ENCODE measurements around the gene HES4. TPM values are rescaled to one million over a fixed set of nuclear protein-coding genes. Genes with fewer than 3 reads are reported as not detected.

Gene HES4, protein sequence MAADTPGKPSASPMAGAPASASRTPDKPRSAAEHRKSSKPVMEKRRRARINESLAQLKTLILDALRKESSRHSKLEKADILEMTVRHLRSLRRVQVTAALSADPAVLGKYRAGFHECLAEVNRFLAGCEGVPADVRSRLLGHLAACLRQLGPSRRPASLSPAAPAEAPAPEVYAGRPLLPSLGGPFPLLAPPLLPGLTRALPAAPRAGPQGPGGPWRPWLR
- 3.9 TPM for total RNA-seq

DNA sequence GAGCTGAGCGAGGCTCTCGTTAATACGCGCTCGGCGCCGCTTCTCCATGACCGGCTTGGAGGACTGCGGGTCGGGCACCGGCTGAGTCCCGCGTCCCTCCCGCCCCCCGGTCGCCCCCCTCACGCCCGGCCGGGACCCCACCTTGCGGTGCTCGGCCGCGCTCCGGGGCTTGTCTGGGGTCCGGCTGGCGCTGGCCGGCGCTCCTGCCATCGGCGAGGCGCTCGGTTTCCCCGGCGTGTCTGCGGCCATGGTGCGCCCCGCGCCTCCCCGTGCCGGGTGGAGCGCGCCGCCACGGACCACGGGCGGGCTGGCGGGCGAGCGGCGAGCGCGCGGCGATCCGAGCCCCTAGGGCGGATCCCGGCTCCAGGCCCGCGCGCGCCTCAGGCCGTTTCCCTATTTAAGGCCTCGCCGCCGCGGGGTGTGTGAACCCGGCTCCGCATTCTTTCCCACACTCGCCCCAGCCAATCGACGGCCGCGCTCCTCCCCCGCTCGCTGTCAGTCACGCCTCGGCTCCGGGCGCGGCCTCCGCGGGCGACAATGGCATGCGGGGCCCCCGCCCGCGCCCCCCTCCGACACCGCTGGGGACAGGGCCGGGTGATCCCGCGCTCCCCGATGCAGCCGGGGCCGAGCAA, at the start of gene HES4:
HES4 (minus strand) TSS at position 373 of the 632 bp plus-strand sequence; CDS start at position 249, 124 bp downstream.
- DNase-seq (ENCODE audit: low spot score) (peak; percentile 79), ATAC-seq (peak; percentile 78)

DNA sequence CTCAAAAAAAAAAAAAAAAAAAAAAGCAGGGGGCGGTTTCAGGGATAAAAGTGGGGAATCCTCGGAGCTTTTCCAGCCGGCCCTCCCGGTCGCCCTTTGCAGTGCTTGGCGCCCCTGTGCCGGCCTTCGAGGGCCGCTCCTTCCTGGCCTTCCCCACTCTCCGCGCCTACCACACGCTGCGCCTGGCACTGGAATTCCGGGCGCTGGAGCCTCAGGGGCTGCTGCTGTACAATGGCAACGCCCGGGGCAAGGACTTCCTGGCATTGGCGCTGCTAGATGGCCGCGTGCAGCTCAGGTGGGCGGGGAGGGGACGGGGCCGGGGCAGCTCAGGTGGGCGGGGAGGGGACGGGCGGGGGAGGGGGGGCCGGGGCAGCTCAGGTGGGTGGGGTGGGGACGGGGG, 48.9 kb upstream of the HES4 start:
- ATAC-seq, result no peak

DNA sequence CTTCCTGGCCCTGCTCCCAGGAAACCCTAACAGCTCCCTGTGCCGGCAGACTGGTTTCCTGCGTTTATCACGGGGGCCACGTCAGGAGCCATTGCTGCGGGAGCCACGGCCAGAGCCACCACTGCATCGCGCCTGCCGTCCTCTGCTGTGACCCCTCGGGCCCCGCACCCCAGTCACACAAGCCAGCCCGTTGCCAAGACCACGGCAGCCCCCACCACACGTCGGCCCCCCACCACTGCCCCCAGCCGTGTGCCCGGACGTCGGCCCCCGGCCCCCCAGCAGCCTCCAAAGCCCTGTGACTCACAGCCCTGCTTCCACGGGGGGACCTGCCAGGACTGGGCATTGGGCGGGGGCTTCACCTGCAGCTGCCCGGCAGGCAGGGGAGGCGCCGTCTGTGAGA, 48.1 kb upstream of the HES4 start:
- no peak for ATAC-seq
- no peak for DNase-seq (ENCODE audit: low spot score)

More for the DNA sequence above, 48.9 kb upstream of the HES4 start:
- DNase-seq (ENCODE audit: low spot score), result no peak

DNA sequence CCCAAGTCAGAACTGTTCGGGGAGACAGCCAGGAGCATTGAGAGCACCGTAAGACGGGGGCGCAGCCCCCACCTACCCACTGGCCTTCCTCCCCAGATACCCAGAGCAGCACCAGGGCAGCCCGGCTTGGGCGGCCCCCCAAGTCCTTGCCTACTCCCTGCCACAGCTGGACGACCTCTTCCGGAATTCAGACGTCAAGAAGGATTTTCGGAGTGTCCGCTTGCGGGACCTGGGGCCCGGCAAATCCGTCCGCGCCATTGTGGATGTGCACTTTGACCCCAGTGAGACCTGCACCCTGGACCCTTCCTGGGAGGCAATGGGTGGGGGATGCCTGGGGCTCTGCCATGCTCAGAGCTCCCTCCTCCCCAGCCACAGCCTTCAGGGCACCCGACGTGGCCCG, 47.5 kb upstream of the HES4 start:
- no peak for DNase-seq (ENCODE audit: low spot score)
- no peak for ATAC-seq

DNA sequence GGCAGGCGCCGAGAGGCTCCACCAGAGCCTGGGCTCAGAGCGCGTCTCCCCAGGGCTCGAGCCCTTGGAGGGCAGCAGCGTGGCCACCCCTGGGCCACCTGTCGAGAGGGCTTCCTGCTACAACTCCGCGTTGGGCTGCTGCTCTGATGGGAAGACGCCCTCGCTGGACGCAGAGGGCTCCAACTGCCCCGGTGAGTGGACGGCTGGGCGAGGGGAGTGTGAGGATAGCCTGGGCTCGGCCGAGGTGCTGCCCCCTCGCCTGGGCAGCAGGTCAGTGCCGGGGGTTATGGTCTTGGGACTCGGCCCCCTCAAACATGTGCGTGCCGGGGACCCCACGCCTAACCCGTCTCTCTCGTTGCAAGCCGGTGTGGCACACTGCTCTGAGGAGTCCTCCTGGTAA, 46.9 kb upstream of the HES4 start:
- no peak for ATAC-seq
- DNase-seq (ENCODE audit: low spot score), result no peak

DNA sequence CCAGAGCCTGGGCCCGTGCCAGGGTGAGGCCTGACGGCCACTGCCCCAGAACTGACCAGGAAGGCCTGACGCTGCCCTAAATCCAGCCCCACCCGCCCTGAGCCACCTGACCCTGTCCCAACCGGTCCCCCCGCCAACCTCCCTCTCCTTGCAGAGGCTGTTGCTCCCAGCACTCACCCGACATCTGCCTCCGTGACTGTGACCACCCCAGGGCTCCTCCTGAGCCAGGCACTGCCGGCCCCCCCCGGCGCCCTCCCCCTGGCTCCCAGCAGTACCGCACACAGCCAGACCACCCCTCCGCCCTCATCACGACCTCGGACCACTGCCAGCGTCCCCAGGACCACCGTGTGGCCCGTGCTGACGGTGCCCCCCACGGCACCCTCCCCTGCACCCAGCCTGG, 46.3 kb upstream of the HES4 start:
- DNase-seq (ENCODE audit: low spot score), result no peak
- ATAC-seq, result no peak

DNA sequence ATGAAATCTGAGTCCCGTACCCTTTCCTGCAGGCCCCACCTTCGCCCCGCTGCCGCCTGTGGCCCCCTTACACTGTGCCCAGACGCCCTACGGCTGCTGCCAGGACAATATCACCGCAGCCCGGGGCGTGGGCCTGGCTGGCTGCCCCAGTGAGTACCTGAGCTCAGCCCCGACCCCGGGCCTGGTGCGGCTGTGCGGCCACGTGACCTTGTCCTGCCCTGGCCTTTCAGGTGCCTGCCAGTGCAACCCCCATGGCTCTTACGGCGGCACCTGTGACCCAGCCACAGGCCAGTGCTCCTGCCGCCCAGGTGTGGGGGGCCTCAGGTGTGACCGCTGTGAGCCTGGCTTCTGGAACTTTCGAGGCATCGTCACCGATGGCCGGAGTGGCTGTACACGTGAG, 45.2 kb upstream of the HES4 start:
- ATAC-seq (no peak), DNase-seq (ENCODE audit: low spot score) (no peak)

DNA sequence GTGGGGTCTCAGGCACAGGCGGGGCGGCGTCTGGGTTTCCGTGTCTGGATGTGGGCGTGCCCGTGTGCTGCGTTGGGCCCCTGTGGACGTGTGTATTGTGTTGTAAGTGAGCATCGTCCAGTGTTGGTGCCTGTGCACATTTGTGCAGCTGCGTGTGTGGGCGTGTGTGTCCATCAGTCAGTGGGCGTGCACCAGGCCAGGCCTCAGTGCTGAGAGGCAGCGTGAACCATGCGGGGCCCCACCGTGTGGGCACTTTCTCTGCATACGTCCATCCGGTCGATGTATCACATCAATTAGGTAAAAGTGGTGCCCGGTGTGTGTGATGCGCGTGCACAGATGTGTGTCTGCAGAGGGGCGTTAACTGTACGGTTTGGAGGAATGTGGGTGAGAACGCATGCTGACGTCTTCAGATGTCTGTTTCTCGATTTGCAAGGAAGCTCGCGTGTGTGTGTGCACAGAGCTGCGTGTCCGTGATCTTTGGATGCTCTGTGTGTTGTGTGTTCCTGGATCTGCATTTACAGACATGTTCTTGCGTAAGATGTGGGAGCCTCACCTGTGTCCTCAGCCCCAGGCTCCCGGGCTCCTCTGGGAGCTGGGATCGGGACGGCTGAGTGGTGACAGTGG, 44.7 kb upstream of the HES4 start:
- no peak for ATAC-seq
- DNase-seq (ENCODE audit: low spot score), result no peak

DNA sequence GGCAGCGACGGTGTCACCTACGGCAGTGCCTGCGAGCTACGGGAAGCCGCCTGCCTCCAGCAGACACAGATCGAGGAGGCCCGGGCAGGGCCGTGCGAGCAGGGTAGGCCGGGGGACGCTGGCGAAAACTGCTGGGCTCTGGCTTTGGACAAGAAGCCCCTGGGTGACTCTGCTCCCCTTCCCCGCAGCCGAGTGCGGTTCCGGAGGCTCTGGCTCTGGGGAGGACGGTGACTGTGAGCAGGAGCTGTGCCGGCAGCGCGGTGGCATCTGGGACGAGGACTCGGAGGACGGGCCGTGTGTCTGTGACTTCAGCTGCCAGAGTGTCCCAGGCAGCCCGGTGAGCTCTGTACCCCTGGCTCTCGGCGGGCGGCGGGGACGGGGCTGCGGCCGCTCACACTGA, 44.0 kb upstream of the HES4 start:
- ATAC-seq (no peak), DNase-seq (ENCODE audit: low spot score) (no peak)

DNA sequence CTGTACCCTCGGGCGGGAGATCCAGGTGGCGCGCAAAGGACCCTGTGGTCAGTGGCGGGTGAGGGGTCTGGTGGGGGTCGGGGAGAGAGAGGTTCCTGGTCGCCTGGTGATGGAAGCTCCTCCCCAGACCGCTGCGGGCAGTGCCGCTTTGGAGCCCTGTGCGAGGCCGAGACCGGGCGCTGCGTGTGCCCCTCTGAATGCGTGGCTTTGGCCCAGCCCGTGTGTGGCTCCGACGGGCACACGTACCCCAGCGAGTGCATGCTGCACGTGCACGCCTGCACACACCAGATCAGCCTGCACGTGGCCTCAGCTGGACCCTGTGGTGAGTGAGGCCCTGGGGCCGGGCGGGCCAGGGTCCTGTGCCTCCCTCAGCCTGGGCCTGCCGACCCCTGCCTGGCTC, 43.5 kb upstream of the HES4 start:
- ATAC-seq (no peak), DNase-seq (ENCODE audit: low spot score) (no peak)

DNA sequence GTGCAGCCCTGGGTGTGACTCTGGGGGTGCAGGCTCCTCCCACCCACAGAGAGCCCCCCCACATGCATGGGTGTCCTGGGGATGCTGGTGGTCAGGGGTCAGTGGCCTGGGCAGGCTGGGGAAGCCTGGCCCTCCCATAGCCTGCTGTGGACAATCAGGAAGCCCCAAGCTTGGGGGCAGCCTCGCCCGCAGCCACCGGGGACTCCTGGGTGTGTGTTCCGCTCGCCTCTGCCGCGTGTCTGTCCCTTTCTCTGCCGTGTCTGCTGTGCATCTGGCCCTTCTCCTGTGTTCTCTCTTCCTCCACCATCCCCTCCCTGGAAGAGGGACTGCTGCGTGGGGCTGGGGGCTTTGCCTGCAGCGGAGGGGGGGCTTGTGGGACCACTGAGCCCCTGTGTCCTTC, 42.9 kb upstream of the HES4 start:
- no peak for DNase-seq (ENCODE audit: low spot score)
- ATAC-seq, result no peak

DNA sequence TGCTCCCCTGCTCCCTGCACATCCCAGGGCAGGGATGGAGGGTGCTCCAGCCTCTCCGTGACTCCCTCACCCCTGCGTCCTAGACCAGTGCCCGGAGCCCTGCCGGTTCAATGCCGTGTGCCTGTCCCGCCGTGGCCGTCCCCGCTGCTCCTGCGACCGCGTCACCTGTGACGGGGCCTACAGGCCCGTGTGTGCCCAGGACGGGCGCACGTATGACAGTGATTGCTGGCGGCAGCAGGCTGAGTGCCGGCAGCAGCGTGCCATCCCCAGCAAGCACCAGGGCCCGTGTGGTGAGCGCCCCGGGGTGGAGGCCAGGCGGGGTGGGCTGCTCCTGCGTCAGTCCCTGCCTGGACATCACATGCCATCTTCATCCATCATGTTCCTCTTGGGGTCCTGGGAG, 42.0 kb upstream of the HES4 start:
- DNase-seq (ENCODE audit: low spot score), result no peak
- ATAC-seq, result no peak

DNA sequence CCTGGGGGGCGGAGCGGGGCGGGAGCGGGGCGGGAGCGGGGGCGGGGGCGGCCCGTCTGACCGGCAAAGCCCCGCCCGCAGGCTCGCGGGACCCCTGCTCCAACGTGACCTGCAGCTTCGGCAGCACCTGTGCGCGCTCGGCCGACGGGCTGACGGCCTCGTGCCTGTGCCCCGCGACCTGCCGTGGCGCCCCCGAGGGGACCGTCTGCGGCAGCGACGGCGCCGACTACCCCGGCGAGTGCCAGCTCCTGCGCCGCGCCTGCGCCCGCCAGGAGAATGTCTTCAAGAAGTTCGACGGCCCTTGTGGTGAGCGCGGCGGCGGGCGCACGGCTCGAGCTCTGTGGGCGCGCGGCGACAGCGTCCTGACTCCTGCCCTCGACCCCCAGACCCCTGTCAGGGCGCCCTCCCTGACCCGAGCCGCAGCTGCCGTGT, 41.2 kb upstream of the HES4 start:
- DNase-seq (ENCODE audit: low spot score) (no peak), ATAC-seq (no peak)

DNA sequence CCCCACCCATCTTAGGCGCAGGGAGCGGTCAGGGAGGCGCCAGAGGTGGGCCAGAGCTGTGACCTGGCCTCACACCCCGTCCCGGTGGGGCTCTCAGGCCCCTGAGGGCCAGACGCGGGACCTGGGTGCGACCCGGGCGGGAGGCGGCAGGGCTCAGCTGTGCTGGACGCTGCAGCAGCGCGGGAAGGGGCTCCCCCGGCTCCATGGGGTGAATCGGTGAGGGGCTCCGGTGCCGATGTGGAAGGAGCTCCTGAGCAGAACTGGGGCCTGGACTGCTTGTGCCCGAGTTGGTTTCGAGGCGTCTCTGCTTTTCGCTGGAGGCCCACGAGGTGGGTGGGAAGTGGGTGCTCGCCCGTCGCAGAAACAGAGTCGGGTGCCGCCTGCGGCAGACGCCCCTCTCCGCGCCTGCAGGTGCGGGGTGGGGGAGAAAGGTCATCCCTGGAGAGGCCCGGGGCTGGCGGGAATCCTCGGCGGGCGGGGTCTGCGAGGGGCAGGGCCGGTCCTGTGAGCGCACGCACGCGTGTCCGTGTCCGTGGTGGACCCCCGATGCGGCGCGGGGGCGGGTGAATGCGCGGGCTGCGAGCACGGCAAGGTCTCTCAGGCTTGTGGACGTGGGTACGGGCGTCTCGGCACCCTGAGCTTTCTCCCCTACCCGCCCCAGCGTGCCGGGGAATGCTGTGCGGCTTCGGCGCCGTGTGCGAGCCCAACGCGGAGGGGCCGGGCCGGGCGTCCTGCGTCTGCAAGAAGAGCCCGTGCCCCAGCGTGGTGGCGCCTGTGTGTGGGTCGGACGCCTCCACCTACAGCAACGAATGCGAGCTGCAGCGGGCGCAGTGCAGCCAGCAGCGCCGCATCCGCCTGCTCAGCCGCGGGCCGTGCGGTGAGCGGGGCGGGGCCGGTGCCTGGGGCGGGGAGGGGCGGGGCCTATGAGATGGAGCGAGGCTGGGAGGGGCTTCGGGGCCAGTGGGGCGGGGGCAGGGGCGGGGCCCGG, 40.4 kb upstream of the HES4 start:
- ATAC-seq (peak; percentile 85), DNase-seq (ENCODE audit: low spot score) (peak; percentile 68)

DNA sequence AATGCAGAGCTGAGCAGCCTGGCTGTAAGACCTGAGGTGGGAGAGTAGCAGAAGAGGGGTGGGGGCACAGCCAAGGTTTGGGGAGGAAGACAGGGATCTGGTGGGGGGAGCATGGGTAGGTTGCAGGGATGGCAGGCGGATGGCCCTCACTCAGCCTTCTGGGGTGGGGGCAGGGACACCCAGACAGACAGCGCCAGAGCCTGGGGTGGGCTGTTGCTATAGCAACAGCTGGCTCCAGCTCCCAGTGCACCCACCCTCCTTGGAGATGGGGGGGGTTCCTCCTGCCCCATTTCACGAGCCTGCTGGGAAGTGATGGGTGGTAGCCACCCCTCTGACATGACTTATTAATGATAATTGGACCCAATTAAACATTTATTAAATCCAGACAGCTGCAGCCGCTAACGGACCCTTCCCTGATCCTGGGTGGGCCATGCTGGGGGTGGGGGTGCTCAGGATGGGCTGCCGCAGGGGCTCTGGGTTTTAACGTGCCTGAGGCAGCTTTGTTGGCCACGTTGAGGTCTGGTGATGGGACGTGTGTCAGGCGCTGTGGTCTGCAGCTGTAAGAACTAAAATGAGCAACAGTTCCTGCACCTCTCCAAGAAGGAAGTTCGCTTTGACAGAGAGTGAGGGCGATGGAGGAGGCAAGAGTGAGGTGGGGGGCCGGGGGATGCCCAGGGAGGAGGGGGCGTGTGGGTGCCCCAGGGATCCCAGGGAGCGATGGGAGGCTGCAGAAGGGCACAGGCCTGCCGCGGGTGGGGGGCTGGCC, 39.4 kb upstream of the HES4 start:
- ATAC-seq (no peak), DNase-seq (ENCODE audit: low spot score) (no peak)

DNA sequence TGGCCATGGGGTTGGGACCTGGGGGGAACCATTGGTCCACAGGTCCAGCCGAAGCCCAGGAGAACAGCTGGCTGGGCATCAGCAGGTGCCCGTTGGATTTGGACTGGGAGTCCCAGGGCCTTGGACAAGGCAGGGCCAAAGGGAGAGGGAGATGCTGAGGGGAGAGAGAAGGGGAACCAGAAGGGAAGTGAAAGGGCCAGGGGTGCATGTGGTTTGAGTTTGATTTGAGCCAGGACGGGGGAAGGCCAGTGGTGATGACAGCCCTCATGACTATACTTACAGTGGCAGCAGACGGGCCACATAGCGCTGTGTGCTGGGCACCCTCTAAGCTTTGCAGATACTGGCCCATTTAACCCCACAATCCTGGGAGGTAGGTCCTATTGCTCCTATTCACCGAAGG, 38.8 kb upstream of the HES4 start:
- DNase-seq (ENCODE audit: low spot score) (no peak), ATAC-seq (no peak)

DNA sequence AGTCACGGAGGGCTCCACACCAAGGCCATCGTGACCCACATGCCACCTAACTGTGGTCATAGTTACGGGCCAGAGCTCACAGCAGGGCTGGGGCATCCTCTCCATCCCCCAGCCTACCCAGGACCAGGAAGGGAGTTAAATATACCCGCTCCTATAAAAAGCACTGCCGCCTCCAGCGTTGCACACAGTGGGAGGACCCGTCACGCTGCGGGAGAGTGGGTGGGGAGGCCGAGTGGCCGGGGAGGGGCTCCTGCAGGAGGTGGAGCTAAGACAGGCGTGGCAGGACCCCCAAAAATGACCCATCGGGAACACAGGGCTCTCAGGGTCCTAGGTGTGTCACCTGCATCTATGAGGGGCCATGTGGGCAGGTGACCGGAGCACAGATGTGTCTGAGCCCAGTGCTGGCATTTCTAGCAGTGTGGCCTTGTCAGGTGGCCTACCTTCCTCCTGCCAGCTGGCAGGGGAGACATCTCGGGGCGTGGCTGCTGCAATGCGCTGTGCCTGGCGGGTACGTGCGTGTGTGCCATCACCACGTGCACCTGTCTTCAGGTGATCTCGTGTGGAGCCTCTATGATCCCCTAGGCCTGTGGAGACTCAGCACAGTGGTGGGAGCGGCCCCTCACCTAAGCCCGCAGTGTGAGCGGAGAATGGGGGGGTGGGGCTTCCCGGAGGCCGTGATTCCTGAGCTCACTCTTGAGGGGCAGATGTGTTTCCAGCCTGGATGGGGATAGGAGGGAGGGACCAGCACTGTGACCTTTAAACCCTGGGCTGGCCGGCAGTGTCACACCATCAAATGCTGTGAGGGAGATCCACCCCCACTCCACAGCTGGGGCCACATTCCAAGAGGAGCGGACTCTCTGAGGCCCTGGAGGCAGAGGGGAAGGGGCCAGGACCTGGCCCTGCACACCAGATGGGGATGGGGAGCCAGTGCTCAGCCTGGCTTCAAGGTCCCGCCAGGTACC, 37.8 kb upstream of the HES4 start:
- ATAC-seq, result peak; percentile 36
- DNase-seq (ENCODE audit: low spot score), result no peak

DNA sequence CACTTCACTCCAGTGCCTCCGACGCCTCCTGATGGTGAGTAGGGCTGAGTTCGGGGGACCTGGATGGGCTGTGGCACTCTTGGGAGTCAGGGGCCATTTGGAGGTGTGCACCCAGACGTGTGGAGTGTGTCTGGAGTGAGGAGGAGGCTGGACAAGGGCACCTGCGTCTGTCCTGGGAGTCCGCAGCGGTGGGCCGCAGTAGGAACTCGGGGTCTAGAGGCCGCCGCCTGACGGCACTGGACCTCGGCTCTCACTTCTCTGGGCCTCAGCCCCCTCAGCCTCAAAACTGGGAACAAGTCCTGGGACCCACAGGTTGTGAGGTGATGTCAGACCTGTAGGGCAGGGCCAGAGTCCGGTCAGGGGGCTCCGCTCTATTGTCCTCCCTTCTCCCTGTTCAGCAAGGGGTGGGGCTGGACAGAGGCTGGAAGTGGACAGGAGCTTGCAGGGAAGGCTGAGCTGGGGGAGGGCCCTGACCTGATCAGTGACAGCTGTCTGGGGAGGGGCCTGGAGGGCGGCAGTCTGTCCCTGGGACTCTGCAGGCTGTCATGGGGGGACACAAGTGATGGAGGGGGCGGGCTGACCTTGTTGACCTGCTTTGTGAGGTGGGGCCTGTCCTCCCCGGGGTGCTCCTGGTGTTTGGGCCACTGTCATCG, 35.5 kb upstream of the HES4 start:
- ATAC-seq, result no peak

DNA sequence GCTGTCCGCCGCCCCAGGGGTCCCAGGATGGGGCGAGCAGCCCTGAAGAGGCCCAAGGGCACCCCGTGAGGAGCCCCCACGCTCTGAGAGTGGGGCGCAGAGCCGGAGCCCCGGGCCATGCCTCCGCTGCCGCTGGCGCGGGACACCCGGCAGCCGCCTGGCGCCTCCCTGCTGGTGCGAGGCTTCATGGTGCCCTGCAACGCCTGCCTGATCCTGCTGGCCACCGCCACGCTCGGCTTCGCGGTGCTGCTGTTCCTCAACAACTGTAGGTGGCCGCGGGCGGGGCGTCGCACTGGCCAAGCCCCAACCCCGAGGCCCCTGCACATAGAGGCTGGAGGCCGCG, 34.5 kb upstream of the HES4 start:
- no peak for DNase-seq (ENCODE audit: low spot score)

More for the DNA sequence above, 35.5 kb upstream of the HES4 start:
- DNase-seq (ENCODE audit: low spot score), result no peak

More for the DNA sequence above, 34.5 kb upstream of the HES4 start:
- no peak for ATAC-seq

All from left lobe of liver (tissue), 2 donors.